Measurements from ENCODE around the gene CCDC188. TPM values are rescaled to one million over a fixed set of nuclear protein-coding genes. Genes with fewer than 3 reads are reported as not detected.

CCDC188 gene
- total and polyA plus RNA-seq, 9 of the 15 experiments (the other 6 are each of a cell fraction or from before 2014, with no cell fraction given): not detected

GRCh38 chr22:20192972-20193760, 42.3 kb upstream of the CCDC188 start (continued):
- TF ChIP-seq FOXA3 (CRISPR knock-in tag; conservative IDR thresholded peaks at IDR 0.05 in 1 of 2, IDR thresholded peaks at IDR 0.05 in 1 of 2) (0 out of 4 replicates have a peak, but pooled peaks of 1 of the 2 experiments have one; percentile 80), PTTG1 (tag; IDR thresholded peaks at IDR 0.05; ENCODE audit: low read depth) (no peak), PBX2 (CRISPR knock-in tag; IDR thresholded peaks at IDR 0.05; ENCODE audit: low read depth) (no peak), PBX2 (tag; conservative IDR thresholded peaks at IDR 0.05; ENCODE audit: low read depth) (no peak), HDAC3 (IDR thresholded peaks at IDR 0.05; ENCODE audit: borderline replicate concordance, partially characterized antibody) (no peak), SMC3 (conservative IDR thresholded peaks at IDR 0.05; ENCODE audit: insufficient read depth, low read depth, low read length) (peak; percentile 42; the same call in 1 of the 2 replicates), CHCHD3 (CRISPR knock-in tag; IDR thresholded peaks at IDR 0.05) (no peak), GABPB1 (CRISPR knock-in tag; IDR thresholded peaks at IDR 0.05) (peak; percentile 51), MYC (IDR thresholded peaks at IDR 0.05; ENCODE audit: low read depth, low read length) (0 out of 2 replicates have a peak, but pooled peaks have one; percentile 23), MYC (CRISPR knock-in tag; IDR thresholded peaks at IDR 0.05; ENCODE audit: borderline replicate concordance, low read depth) (no peak), ZNF316 (IDR thresholded peaks at IDR 0.05) (peak; percentile 36), ZNF512 (tag; IDR thresholded peaks at IDR 0.05) (no peak), ZBTB1 (CRISPR knock-in tag; IDR thresholded peaks at IDR 0.05; ENCODE audit: borderline replicate concordance, low read depth) (peak; percentile 66; the same call in 1 of the 2 replicates), CEBPZ (IDR thresholded peaks at IDR 0.05; ENCODE audit: borderline replicate concordance, low read depth, low read length) (peak; percentile 22; the same call in 1 of the 2 replicates), ZNF277 (CRISPR knock-in tag; IDR thresholded peaks at IDR 0.05; ENCODE audit: borderline replicate concordance) (no peak)
